ENCODE measurements around the gene MYLK4.

Gene MYLK4

DNA sequence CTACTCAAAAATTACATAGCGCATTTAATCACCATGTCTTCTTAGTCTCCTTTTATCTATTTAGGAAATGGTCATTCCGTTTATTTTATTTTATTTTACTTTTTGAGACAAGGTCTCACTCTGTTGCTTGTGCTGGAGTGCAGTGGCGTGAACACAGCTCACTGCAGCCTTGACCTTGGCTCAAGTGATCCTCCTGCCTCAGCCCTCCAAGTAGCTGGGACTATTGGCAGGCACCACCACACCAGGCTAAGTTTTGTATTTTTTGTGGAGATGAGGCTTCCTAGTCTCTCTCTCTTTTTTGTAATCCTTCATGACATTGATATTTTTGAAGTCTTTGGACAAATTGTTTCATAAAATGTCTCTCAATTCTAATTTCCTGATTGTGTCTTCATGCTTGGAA is 4.7 kb upstream of the MYLK4 start:
- no peak for TF ChIP-seq SIN3A (IDR thresholded peaks at IDR 0.05; ENCODE audit: borderline replicate concordance, insufficient read depth, low read length)
- no peak for TF ChIP-seq FOXP2 (optimal IDR thresholded peaks at IDR 0.05; ENCODE audit: borderline replicate concordance, extremely low read depth, extremely low read length, insufficient read depth)
- no peak for TF ChIP-seq POLR2AphosphoS5 (IDR thresholded peaks at IDR 0.05; ENCODE audit: low read depth, low read length)
- no peak for TF ChIP-seq TAF1 (IDR thresholded peaks at IDR 0.05; ENCODE audit: borderline replicate concordance, insufficient read depth, low read length)
- TF ChIP-seq, protein P1, sequence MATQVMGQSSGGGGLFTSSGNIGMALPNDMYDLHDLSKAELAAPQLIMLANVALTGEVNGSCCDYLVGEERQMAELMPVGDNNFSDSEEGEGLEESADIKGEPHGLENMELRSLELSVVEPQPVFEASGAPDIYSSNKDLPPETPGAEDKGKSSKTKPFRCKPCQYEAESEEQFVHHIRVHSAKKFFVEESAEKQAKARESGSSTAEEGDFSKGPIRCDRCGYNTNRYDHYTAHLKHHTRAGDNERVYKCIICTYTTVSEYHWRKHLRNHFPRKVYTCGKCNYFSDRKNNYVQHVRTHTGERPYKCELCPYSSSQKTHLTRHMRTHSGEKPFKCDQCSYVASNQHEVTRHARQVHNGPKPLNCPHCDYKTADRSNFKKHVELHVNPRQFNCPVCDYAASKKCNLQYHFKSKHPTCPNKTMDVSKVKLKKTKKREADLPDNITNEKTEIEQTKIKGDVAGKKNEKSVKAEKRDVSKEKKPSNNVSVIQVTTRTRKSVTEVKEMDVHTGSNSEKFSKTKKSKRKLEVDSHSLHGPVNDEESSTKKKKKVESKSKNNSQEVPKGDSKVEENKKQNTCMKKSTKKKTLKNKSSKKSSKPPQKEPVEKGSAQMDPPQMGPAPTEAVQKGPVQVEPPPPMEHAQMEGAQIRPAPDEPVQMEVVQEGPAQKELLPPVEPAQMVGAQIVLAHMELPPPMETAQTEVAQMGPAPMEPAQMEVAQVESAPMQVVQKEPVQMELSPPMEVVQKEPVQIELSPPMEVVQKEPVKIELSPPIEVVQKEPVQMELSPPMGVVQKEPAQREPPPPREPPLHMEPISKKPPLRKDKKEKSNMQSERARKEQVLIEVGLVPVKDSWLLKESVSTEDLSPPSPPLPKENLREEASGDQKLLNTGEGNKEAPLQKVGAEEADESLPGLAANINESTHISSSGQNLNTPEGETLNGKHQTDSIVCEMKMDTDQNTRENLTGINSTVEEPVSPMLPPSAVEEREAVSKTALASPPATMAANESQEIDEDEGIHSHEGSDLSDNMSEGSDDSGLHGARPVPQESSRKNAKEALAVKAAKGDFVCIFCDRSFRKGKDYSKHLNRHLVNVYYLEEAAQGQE (IDR thresholded peaks at IDR 0.05; ENCODE audit: insufficient read depth in 1 of 2, low read depth in 2 of 2, low read length in 2 of 2), result no peak

DNA sequence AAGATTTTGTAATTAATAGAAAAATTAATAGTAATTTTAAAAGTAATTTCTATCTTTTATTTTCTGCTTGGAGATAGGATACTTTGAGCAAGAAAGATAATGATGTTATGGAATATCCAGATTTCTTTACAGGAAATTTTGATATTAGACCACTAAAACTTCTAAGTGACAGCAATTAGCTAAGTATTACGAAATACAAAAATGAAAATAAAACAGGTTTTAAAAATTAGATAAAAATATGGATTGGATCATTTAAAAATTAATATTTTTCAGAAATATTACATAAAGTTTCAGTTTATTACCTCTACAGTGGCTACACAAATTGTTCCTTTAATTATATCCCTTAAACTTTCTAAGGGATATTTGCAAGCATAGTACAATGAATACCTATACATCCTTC is 4.2 kb upstream of the MYLK4 start:
- TF ChIP-seq, protein P1 (IDR thresholded peaks at IDR 0.05; ENCODE audit: insufficient read depth in 1 of 2, low read depth in 2 of 2, low read length in 2 of 2), result no peak
- TF ChIP-seq TAF1 (IDR thresholded peaks at IDR 0.05; ENCODE audit: borderline replicate concordance, insufficient read depth, low read length), result no peak

- TF ChIP-seq, protein P1 (IDR thresholded peaks at IDR 0.05; ENCODE audit: insufficient read depth in 1 of 2, low read depth in 2 of 2, low read length in 2 of 2), result no peak
- TF ChIP-seq FOXP2 (optimal IDR thresholded peaks at IDR 0.05; ENCODE audit: borderline replicate concordance, extremely low read depth, extremely low read length, insufficient read depth), result no peak
- TF ChIP-seq TAF1 (IDR thresholded peaks at IDR 0.05; ENCODE audit: borderline replicate concordance, insufficient read depth, low read length), result no peak
- TF ChIP-seq POLR2AphosphoS5 (IDR thresholded peaks at IDR 0.05; ENCODE audit: low read depth, low read length), result no peak
- TF ChIP-seq SIN3A (IDR thresholded peaks at IDR 0.05; ENCODE audit: borderline replicate concordance, insufficient read depth, low read length), result no peak
These were observed 3.7 kb upstream of the MYLK4 start for GRCh38 chr6:2754393-2754792.

DNA sequence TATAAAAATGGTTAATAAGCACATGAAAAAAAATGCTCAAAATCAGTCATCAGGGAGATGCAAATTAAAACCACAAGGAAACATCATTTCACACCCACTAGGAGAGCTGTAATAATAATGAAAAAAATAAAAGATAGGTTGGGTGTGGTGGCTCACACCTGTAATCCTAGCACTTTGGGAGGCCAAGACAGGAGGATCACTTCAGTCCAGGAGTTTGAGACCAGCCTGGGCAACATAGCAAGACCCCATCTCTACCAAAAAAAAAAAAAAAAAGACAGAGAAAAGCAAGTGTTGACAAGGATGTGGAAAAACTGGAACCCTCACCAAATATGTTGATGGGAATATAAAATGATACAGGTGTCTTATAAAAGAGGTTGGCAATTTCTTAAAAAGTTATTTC is 3.0 kb upstream of the MYLK4 start:
- TF ChIP-seq, protein P1 (IDR thresholded peaks at IDR 0.05; ENCODE audit: insufficient read depth in 1 of 2, low read depth in 2 of 2, low read length in 2 of 2), result no peak
- TF ChIP-seq TAF1 (IDR thresholded peaks at IDR 0.05; ENCODE audit: borderline replicate concordance, insufficient read depth, low read length) (no peak), POLR2AphosphoS5 (IDR thresholded peaks at IDR 0.05; ENCODE audit: low read depth, low read length) (no peak), SIN3A (IDR thresholded peaks at IDR 0.05; ENCODE audit: borderline replicate concordance, insufficient read depth, low read length) (no peak)

DNA sequence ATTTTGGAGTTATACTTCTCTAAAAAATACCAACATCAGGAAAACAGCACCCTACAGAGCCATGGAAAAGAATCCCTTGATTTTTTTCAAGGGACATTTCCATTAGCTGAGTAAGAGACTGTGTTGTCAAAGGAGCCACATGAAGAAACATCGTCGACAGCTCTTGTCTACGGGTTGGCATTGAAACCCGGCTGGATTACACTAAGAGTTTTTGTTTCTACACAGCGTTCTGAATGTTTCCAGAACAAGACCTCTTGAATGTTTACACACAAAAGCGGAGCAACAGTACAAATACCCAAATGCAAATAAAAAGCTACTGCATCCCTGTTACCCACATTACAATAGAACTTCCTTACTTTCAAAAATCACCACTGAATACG is 2.4 kb upstream of the MYLK4 start:
- TF ChIP-seq POLR2AphosphoS5 (IDR thresholded peaks at IDR 0.05; ENCODE audit: low read depth, low read length) (no peak), SIN3A (IDR thresholded peaks at IDR 0.05; ENCODE audit: borderline replicate concordance, insufficient read depth, low read length) (no peak), FOXP2 (optimal IDR thresholded peaks at IDR 0.05; ENCODE audit: borderline replicate concordance, extremely low read depth, extremely low read length, insufficient read depth) (no peak), TAF1 (IDR thresholded peaks at IDR 0.05; ENCODE audit: borderline replicate concordance, insufficient read depth, low read length) (no peak)
- TF ChIP-seq, protein P1 (IDR thresholded peaks at IDR 0.05; ENCODE audit: insufficient read depth in 1 of 2, low read depth in 2 of 2, low read length in 2 of 2), result no peak

Measured in PFSK-1 (cell line).